Lung (tissue), 12 donors: ENCODE measurements around the gene DPYSL3. TPM values are rescaled to one million over a fixed set of nuclear protein-coding genes. Genes with fewer than 3 reads are reported as not detected.

Experiments used
- ATAC-seq: fragments of 200-7000 bp; cut with Tn5 transposase; one replicate; pipeline ENCODE4 v1.9.1; 2020; ENCODE audit warnings: moderate number of reproducible peaks; ENCODE audit not compliant: insufficient read depth, low FRiP score
- DNase-seq, 3 donors: peaks; one replicate each; pipeline ENCODE4 v3.0.0-alpha.2; 2013 to 2017
- H3K27ac ChIP-seq, 2 donors: one replicate each; pipeline ENCODE4 v1.5.1; 2013; ENCODE audit warnings: mild to moderate bottlenecking in 2 of 2, moderate library complexity in 2 of 2, control low read depth in 1 of 2, inconsistent platforms in 1 of 2, low read depth in 1 of 2, low read length in 1 of 2
- H3K27me3 ChIP-seq, 3 donors: one replicate each; pipeline ENCODE4 v1.5.1; 2013; ENCODE audit warnings: low read length in 2 of 3; ENCODE audit not compliant: control insufficient read depth in 3 of 3, insufficient read depth in 3 of 3
- H3K36me3 ChIP-seq, 4 donors: one replicate each; pipeline ENCODE4 v1.5.1; 2013; ENCODE audit warnings: low read length in 4 of 4, mild to moderate bottlenecking in 1 of 4, moderate library complexity in 1 of 4; ENCODE audit not compliant: control insufficient read depth in 4 of 4, insufficient read depth in 4 of 4
- H3K4me1 ChIP-seq, 5 donors: one replicate each; pipeline ENCODE4 v1.5.1; 2013; ENCODE audit warnings: low read length in 5 of 5, mild to moderate bottlenecking in 2 of 5, moderate library complexity in 1 of 5; ENCODE audit not compliant: control insufficient read depth in 5 of 5, insufficient read depth in 5 of 5
- H3K4me3 ChIP-seq: one replicate; pipeline ENCODE4 v1.5.1; 2013; ENCODE audit warnings: mild to moderate bottlenecking, control low read depth, moderate library complexity
- H3K9ac ChIP-seq, 2 donors: one replicate each; pipeline ENCODE4 v1.5.1; 2013; ENCODE audit warnings: low read length in 2 of 2, control low read depth in 1 of 2; ENCODE audit not compliant: insufficient read depth in 1 of 2
- H3K9me3 ChIP-seq, 4 donors: one replicate each; pipeline ENCODE4 v1.5.1; 2013; ENCODE audit warnings: low read length in 3 of 4, mild to moderate bottlenecking in 1 of 4, moderate library complexity in 1 of 4; ENCODE audit not compliant: control insufficient read depth in 4 of 4, insufficient read depth in 3 of 4
- CTCF ChIP-seq: IDR thresholded peaks from 2 replicates; pipeline ENCODE4 v1.5.1; 2012; ENCODE audit warnings: mild to moderate bottlenecking; ENCODE audit errors: control extremely low read depth, extremely low read depth
- WGBS, 2 donors: extraction: QIAGEN DNeasy Blood & Tissue Kit; methylation state at CpG; one replicate each; pipeline ENCODE4 v1.1.7; 2013; 5-methylcytosine and 5-hydroxymethylcytosine counted together
- polyA plus RNA-seq, 2 donors: library from polyadenylated mRNA; stranded (reverse); fragments of 200-250 nt; gene quantifications; one replicate each; pipeline ENCODE4 v1.2.1, GENCODE V29; 2013
- total RNA-seq, 2 donors: library from RNA; depleted of rRNA in 1 of 2; stranded (reverse); fragments of >200 nt in 1 of 2; gene quantifications; one replicate each; pipeline ENCODE4 v1.2.1, GENCODE V29; 2014 to 2021
- donor health status: control.
- donor health status: control.
- donor health status: Bipolar disorder and iron deficiency.
- donor health status: healthy.
- donor health status: DM: yes; HTN: yes; CAD: no.

DPYSL3 gene
- total and polyA plus RNA-seq, 4 donors, result 13.8 to 112 (median 43.7) TPM

DNA sequence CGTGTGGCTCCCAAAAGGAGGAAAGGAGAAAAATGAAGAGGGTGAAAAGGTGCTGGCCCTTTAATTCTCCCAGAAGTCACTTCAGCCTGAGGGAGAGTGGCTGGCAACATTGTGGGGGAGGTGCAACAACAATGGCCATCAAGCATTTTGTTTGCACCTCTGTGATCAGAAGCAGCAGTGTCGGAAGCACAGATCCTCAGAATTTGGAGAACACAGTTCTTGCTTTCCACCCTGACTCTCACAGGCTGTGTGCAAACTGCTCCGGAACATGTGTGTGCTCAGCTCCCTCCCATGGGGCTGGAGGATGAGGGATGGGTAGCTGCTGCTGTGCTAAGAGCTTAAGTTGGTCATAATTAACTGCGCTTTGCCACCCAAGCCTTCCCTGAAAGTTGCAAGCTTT lies 127.1 kb downstream of the DPYSL3 start:
- H3K36me3 ChIP-seq, result no peaks in the 10 kb centered on the region
- peaks cover 0 to 5% (median 0%) of the 10 kb centered on the region in 4 donors for H3K9me3 ChIP-seq
- no peaks in the 10 kb centered on the region for H3K4me1 ChIP-seq
- no peak for ATAC-seq
- H3K9ac ChIP-seq, result no peak overlapping the region
- DNase-seq, result no peak
- H3K27ac ChIP-seq, result no peak overlapping the region
- 75 to 78% methylated on average over 4 of the region's 4 CpGs for WGBS, 2 donors
- no peak overlapping the region for H3K4me3 ChIP-seq
- no peaks in the 10 kb centered on the region for H3K27me3 ChIP-seq
- TF ChIP-seq CTCF, result no peak

DNA sequence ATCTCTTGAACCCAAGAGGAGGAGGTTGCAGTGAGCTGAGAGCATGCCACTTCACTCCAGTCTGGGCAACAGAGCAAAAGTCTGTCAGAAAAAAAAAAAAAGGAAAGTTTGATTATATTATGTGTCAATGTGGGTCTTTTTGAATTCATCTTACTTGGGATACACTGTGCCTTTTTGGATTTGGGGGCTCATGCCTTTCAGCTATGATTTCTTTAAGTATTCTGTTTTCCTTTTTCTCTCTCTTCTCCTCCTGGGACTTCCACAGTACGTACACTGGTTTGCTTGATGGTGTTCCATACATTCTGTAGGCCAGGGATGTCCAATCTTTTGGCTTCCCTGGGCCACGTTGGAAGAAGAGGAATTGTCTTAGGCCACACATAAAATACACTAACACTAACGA lies 128.3 kb downstream of the DPYSL3 start:
- Histone ChIP-seq H3K4me3 (no peak overlapping the region), H3K9me3 (peaks cover 0 to 5% (median 0%) of the 10 kb centered on the region in 4 donors), H3K27ac (no peak overlapping the region), H3K27me3 (no peaks in the 10 kb centered on the region), H3K36me3 (no peaks in the 10 kb centered on the region), H3K9ac (no peak overlapping the region), H3K4me1 (no peaks in the 10 kb centered on the region)
- TF ChIP-seq CTCF, result no peak
- 88 to 93% methylated on average over 3 of the region's 3 CpGs for WGBS, 2 donors
- no peak for DNase-seq
- no peak for ATAC-seq

DNA sequence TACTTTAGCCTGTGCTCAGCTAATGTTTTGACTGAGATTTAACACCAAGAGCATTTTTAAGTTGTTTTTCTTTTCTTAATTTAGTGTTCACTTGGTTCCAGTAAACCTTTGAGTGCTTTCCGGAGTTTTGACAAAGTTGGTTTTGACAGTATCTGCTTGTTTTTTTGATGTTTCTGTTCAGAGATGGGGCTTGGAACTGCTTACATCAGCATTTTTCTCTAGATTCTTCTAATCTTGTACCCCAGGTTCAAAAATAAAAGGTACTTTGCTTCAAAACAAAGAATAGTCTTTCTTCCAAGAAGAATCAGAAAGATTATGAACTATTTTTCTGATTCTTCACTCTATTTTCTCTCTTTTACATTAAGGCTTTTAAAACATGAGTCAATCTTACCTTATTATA lies 132.2 kb downstream of the DPYSL3 start:
- Histone ChIP-seq H3K9me3 (peaks cover 0 to 5% (median 0%) of the 10 kb centered on the region in 4 donors), H3K36me3 (no peaks in the 10 kb centered on the region), H3K9ac (no peak overlapping the region), H3K4me3 (no peak overlapping the region), H3K27ac (no peak overlapping the region), H3K4me1 (no peaks in the 10 kb centered on the region), H3K27me3 (no peaks in the 10 kb centered on the region)
- ATAC-seq, result no peak
- WGBS, 2 donors, result 91 to 100% methylated on average over 1 of the region's 1 CpG
- no peak for DNase-seq
- no peak for TF ChIP-seq CTCF

DNA sequence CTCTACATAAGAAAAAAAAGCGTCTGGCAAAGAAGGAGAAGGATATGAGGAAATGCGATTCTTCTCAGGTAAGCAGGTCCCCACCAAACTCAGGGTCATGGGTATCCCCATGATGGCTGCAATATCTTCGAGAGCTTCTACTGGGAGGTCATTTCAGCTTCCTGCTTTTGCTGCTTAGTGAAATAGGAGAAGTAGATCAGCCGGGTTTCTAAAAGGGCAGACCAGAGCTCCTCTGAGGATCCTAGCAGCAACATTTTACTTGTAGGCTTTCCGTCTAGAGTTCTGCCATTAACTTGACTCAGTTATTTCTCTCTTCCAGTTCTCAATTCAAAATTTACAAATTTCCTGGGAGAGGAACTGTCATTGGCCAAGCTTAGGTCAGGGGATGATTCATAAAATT lies 134.7 kb downstream of the DPYSL3 start:
- Histone ChIP-seq H3K4me1 (no peaks in the 10 kb centered on the region), H3K36me3 (no peaks in the 10 kb centered on the region), H3K9ac (no peak overlapping the region), H3K4me3 (no peak overlapping the region), H3K9me3 (peaks cover 0 to 5% (median 0%) of the 10 kb centered on the region in 4 donors), H3K27me3 (no peaks in the 10 kb centered on the region), H3K27ac (no peak overlapping the region)
- DNase-seq, result no peak
- TF ChIP-seq CTCF, result no peak
- WGBS, 2 donors, result 63 to 73% methylated on average over 5 of the region's 5 CpGs
- peak; percentile 19 for ATAC-seq
